AG04450 (cell line): Measurements from ENCODE around the gene TMEM200C. TPM values are rescaled to one million over a fixed set of nuclear protein-coding genes. Genes with fewer than 3 reads are reported as not detected.

Experiments used
- CTCF ChIA-PET: fragments of 300-600, 350-600 bp; formaldehyde crosslinking; extraction: SDS; loops from one replicate; lab custom pipeline; 2022; ENCODE audit warnings: antibody characterized with exemption, inconsistent platforms; lab: Charles Lee
- POLR2A ChIA-PET: fragments of 350-600 bp; formaldehyde crosslinking; extraction: SDS; loops from one replicate; lab custom pipeline; 2021; ENCODE audit warnings: antibody characterized with exemption, inconsistent platforms; lab: Yijun Ruan, JAX
- DNase-seq: peaks from one replicate; pipeline ENCODE4 v3.0.0-alpha.2; 2011; ENCODE audit warnings: low read depth, low spot score
- H3K27ac ChIP-seq: one replicate; pipeline ENCODE4 v1.5.1; 2012; ENCODE audit warnings: low read depth, low read length, control low read depth
- H3K27me3 ChIP-seq: one replicate; pipeline ENCODE4 v1.6.0; 2012; ENCODE audit warnings: low read length; ENCODE audit not compliant: control insufficient read depth, insufficient read depth
- H3K4me3 ChIP-seq: 2 replicates; pipeline ENCODE4 v1.5.1; 2011; ENCODE audit warnings: mild to moderate bottlenecking, low read depth, low read length, control low read depth
- H3K9me3 ChIP-seq: 2 replicates; pipeline ENCODE4 v1.5.1; 2012; ENCODE audit warnings: low read length; ENCODE audit not compliant: control insufficient read depth, insufficient read depth
- polyA minus RNA-seq: library from RNA; depleted of rRNA, polyadenylated mRNA; stranded (reverse); fragments of >200 nt; gene quantifications from 2 replicates; pipeline ENCODE4 v1.2.3, GENCODE V29; 2011; rRNA and poly(A)+ RNA removed
- polyA plus RNA-seq: library from polyadenylated mRNA; depleted of rRNA; stranded (reverse); fragments of >200 nt; gene quantifications from 2 replicates; pipeline ENCODE4 v1.2.3, GENCODE V29; 2011; rRNA removed
- TF ChIP-seq, protein P1 (sequence below): IDR thresholded peaks from 2 replicates; pipeline ENCODE4 v1.5.1; 2011; ENCODE audit warnings: low read depth, low read length, control low read depth, inconsistent platforms

Gene TMEM200C
- polyA plus RNA-seq, result 1.6 and 1.7 TPM in 2 replicates
- polyA minus RNA-seq, result 1.2 and 1.7 TPM in 2 replicates

DNA sequence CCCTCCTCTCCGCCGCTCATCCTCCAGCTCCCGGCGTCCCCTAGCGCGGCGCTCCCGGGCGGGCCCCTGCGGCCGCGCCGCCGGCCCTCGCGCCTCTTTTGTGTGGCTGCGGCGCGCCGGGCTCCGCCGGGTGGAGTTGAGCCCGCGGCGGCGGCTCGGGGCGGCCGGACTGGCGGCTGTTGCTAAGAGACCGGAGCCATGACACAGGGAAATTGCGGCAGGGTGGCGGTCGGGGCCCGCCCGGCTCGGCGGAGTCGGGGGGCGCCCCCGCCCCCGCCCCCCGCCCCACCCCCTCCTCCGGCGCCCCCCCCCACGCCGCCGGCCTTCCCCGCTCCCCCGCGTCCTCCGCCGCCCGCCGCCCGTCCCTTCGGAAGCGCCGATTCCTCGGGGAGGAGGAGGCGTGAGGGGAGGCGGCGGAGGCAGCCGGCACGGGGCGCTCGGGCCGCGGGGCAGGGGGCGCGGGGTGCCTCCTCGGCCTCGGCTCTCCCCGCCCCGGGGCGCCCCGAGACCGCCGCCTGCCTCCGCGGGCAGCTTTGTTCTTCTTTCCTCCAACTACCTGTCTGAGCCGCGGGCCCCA is at the start of gene TMEM200C:
TMEM200C (minus strand) TSS at position 224 of the 577 bp plus-strand sequence. CDS start 3,459 bp downstream, outside the sequence.
- peak within 1 kb of the TSS; percentile 83 for H3K27ac ChIP-seq
- ChIA-PET CTCF (no interaction called here), POLR2A (no interaction called here)
- no peak for DNase-seq
- peak within 1 kb of the TSS; percentile 74 for H3K4me3 ChIP-seq
- TF ChIP-seq, protein P1, sequence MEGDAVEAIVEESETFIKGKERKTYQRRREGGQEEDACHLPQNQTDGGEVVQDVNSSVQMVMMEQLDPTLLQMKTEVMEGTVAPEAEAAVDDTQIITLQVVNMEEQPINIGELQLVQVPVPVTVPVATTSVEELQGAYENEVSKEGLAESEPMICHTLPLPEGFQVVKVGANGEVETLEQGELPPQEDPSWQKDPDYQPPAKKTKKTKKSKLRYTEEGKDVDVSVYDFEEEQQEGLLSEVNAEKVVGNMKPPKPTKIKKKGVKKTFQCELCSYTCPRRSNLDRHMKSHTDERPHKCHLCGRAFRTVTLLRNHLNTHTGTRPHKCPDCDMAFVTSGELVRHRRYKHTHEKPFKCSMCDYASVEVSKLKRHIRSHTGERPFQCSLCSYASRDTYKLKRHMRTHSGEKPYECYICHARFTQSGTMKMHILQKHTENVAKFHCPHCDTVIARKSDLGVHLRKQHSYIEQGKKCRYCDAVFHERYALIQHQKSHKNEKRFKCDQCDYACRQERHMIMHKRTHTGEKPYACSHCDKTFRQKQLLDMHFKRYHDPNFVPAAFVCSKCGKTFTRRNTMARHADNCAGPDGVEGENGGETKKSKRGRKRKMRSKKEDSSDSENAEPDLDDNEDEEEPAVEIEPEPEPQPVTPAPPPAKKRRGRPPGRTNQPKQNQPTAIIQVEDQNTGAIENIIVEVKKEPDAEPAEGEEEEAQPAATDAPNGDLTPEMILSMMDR, result no peak
- peaks cover 4% of the 10 kb centered on the region; the same call in 1 of the 2 replicates for H3K9me3 ChIP-seq
- H3K27me3 ChIP-seq, result no peaks in the 10 kb centered on the region

DNA sequence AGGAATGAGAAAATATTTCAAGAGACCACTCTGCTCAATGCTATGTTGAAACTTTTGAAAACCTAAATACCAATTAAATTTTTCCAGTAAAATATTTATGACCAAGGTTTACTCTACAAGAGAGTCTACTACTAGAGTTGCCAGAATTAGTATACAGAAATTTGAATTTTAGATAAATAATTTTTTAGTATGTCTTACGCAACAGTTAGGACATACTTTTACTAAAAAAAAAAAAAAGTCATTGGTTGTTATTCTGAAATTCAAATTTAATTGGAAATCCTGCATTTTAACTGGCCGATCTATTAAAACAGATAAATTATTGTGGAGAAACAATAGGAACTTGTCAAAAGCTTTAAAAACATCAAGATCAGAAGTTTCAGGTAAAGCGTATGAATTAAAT is 49.1 kb upstream of the TMEM200C start:
- CTCF ChIA-PET, result no interaction called here
- Histone ChIP-seq H3K4me3 (no peak overlapping the region), H3K27ac (no peak overlapping the region), H3K27me3 (no peaks in the 10 kb centered on the region), H3K9me3 (no peaks in the 10 kb centered on the region)
- POLR2A ChIA-PET, result no interaction called here
- no peak for DNase-seq
- TF ChIP-seq, protein P1, result no peak

DNA sequence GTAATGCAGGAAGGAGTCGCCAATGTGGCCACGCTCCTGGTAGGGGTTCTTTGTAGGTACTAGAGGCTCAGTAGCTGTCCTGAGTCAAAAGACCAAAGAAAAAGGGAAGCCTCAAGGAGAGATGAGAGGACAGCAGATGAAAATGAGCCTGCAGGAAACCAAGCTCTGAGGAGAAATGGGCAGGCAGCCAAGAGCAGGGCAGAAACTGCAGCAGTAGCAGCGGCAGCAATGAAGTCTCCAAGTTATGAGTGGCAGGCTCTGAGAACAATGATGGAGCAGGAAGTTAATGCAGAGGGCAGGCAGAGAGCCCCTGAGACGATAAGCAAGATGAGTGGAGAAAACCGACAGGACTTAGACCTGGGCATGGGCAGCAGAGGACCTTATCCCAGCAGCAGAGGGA is 48.2 kb upstream of the TMEM200C start:
- POLR2A ChIA-PET, result no interaction called here
- Histone ChIP-seq H3K9me3 (no peaks in the 10 kb centered on the region), H3K27me3 (no peaks in the 10 kb centered on the region), H3K27ac (no peak overlapping the region), H3K4me3 (no peak overlapping the region)
- TF ChIP-seq, protein P1, result no peak
- DNase-seq, result peak; percentile 3
- CTCF ChIA-PET, result interaction anchor here (1.5 kb wide), 1 partner anchor 276 kb away, joined by 5 read pairs; no protein-coding TSS in a partner anchor

DNA sequence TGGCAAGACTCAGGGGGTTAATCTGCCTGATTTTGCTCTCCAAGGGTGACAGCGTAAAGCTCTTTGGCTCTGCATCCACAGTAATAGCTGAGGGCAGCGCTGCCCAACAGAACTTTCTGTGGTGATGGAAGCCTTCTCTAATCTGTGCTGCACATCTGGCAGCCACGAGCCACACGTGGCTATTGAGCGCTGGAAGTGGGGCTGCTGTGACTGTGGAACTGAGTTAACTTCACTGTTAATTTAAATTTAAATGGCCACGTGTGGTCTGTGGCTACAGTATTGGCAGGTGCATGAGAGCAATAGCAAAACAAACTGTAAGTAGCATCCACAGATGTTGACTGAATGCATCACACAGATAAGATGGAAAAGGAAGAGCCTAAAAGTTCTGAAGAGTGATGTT is 47.3 kb upstream of the TMEM200C start:
- ChIA-PET CTCF (interaction anchor here (1.5 kb wide), 1 partner anchor 277 kb away, joined by 5 read pairs; no protein-coding TSS in a partner anchor), POLR2A (no interaction called here)
- H3K27ac ChIP-seq, result no peak overlapping the region
- H3K4me3 ChIP-seq, result no peak overlapping the region
- TF ChIP-seq, protein P1, result no peak
- no peaks in the 10 kb centered on the region for H3K9me3 ChIP-seq
- H3K27me3 ChIP-seq, result no peaks in the 10 kb centered on the region
- no peak for DNase-seq

DNA sequence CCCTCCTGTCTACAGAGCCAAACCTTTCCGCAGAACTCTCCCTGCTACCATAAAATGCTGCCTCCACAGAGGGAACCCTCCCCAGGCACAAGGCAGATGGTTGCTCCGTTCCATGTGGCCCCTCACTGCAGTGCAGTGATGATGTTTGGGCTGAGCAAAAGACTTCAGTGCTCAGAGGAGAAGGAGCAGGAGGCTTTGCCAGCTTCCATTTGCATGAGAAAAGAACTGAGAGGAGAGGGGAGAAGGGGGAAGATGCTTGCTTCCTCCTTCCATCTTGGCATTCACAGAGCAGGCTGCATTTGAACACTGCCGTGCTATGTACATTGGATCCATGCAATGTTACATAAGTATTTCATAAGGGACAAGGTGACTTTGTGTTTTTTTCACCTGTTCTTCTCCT is 46.6 kb upstream of the TMEM200C start:
- TF ChIP-seq, protein P1, result no peak
- POLR2A ChIA-PET, result no interaction called here
- H3K4me3 ChIP-seq, result no peak overlapping the region
- no peak overlapping the region for H3K27ac ChIP-seq
- H3K9me3 ChIP-seq, result no peaks in the 10 kb centered on the region
- no peak for DNase-seq
- H3K27me3 ChIP-seq, result peaks cover under 1% of the 10 kb centered on the region
- CTCF ChIA-PET, result no interaction called here
